H9 (cell line): ENCODE results near the gene SART1. TPM values are rescaled to one million over a fixed set of nuclear protein-coding genes. Genes with fewer than 3 reads are reported as not detected.

Source experiments
- DNase-seq: peaks from one replicate; pipeline ENCODE4 v3.0.0-alpha.2; 2017
- H2AFZ ChIP-seq: one replicate; pipeline ENCODE4 v1.6.1; 2013; ENCODE audit warnings: mild to moderate bottlenecking, low read length, control low read depth, moderate library complexity
- H2AK5ac ChIP-seq: 2 replicates; pipeline ENCODE4 v1.6.1; 2013; ENCODE audit warnings: low read length, control low read depth, mixed read lengths; ENCODE audit not compliant: insufficient read length
- H2BK120ac ChIP-seq: one replicate; pipeline ENCODE4 v1.6.1; 2013; ENCODE audit warnings: low read depth, mild to moderate bottlenecking, low read length, control low read depth, inconsistent platforms; ENCODE audit not compliant: poor library complexity, severe bottlenecking
- H2BK12ac ChIP-seq: 2 replicates; pipeline ENCODE4 v1.6.1; 2013; ENCODE audit warnings: low read length, control low read depth, mixed read lengths, low read depth; ENCODE audit not compliant: insufficient read length
- H2BK15ac ChIP-seq: 2 replicates; pipeline ENCODE4 v1.6.1; 2013; ENCODE audit warnings: low read depth, low read length, control low read depth
- H2BK20ac ChIP-seq: one replicate; pipeline ENCODE4 v1.6.1; 2013; ENCODE audit warnings: low read depth, mild to moderate bottlenecking, low read length, control low read depth, inconsistent platforms; ENCODE audit not compliant: poor library complexity, severe bottlenecking
- H2BK5ac ChIP-seq: 2 replicates; pipeline ENCODE4 v1.6.1; 2013; ENCODE audit warnings: low read length, control low read depth, mixed read lengths; ENCODE audit not compliant: insufficient read length
- H3K14ac ChIP-seq: 2 replicates; pipeline ENCODE4 v1.6.1; 2013; ENCODE audit warnings: low read length, control low read depth; ENCODE audit not compliant: insufficient read depth
- H3K18ac ChIP-seq: 2 replicates; pipeline ENCODE4 v1.6.1; 2013; ENCODE audit warnings: low read depth, mild to moderate bottlenecking, mixed read lengths, low read length, control low read depth; ENCODE audit not compliant: insufficient read length
- H3K23ac ChIP-seq: 2 replicates; pipeline ENCODE4 v1.6.1; 2013; ENCODE audit warnings: low read length, control low read depth, mixed read lengths, low read depth; ENCODE audit not compliant: insufficient read length
- H3K23me2 ChIP-seq: 2 replicates; pipeline ENCODE4 v1.6.1; 2013; ENCODE audit warnings: low read depth, mild to moderate bottlenecking, mixed read lengths, low read length, control low read depth; ENCODE audit not compliant: insufficient read length, poor library complexity, severe bottlenecking
- H3K27ac ChIP-seq: 2 replicates; pipeline ENCODE4 v1.5.1; 2013; ENCODE audit warnings: low read length, control low read depth, mixed read lengths, low read depth; ENCODE audit not compliant: insufficient read length
- H3K27me3 ChIP-seq: 2 replicates; pipeline ENCODE4 v1.6.1; 2013; ENCODE audit warnings: low read length, control low read depth, inconsistent platforms; ENCODE audit not compliant: insufficient read depth
- H3K4ac ChIP-seq: 2 replicates; pipeline ENCODE4 v1.6.1; 2013; ENCODE audit warnings: low read depth, mild to moderate bottlenecking, control low read depth, inconsistent platforms, low read length, moderate library complexity
- H3K4me1 ChIP-seq: 2 replicates; pipeline ENCODE4 v1.6.1; 2013; ENCODE audit warnings: low read length, control low read depth, inconsistent platforms; ENCODE audit not compliant: insufficient read depth
- H3K4me2 ChIP-seq: 2 replicates; pipeline ENCODE4 v1.6.1; 2013; ENCODE audit warnings: low read length, control low read depth, mixed read lengths; ENCODE audit not compliant: insufficient read length, insufficient read depth
- H3K56ac ChIP-seq: 2 replicates; pipeline ENCODE4 v1.6.1; 2013; ENCODE audit warnings: low read depth, mild to moderate bottlenecking, mixed read lengths, low read length, control low read depth; ENCODE audit not compliant: insufficient read length
- H3K79me1 ChIP-seq: 2 replicates; pipeline ENCODE4 v1.6.1; 2013; ENCODE audit warnings: low read depth, mild to moderate bottlenecking, moderate library complexity, low read length, control low read depth, inconsistent platforms; ENCODE audit not compliant: insufficient read depth, poor library complexity, severe bottlenecking
- H3K79me2 ChIP-seq: 2 replicates; pipeline ENCODE4 v1.6.1; 2013; ENCODE audit warnings: low read length, control low read depth, inconsistent platforms; ENCODE audit not compliant: insufficient read depth
- H3K9ac ChIP-seq: 2 replicates; pipeline ENCODE4 v1.6.1; 2013; ENCODE audit warnings: low read length, control low read depth, mixed read lengths; ENCODE audit not compliant: insufficient read length; ENCODE audit errors: extremely low read depth
- H3K9me3 ChIP-seq: one replicate; pipeline ENCODE4 v1.6.1; 2013; ENCODE audit warnings: low read depth, low read length, inconsistent platforms; ENCODE audit not compliant: control insufficient read depth
- H3T11ph ChIP-seq: one replicate; pipeline ENCODE4 v1.6.1; 2013; ENCODE audit warnings: mild to moderate bottlenecking, low read length, control low read depth, inconsistent platforms
- H4K20me1 ChIP-seq: one replicate; pipeline ENCODE4 v1.6.1; 2013; ENCODE audit not compliant: control insufficient read depth, insufficient read length, insufficient read depth
- H4K5ac ChIP-seq: 2 replicates; pipeline ENCODE4 v1.6.1; 2013; ENCODE audit warnings: low read depth, mild to moderate bottlenecking, mixed read lengths, low read length, control low read depth; ENCODE audit not compliant: insufficient read length
- H4K8ac ChIP-seq: replicated peaks from 2 replicates; pipeline ENCODE4 v1.6.1; 2013; ENCODE audit warnings: low read length, control low read depth, mixed read lengths, low read depth; ENCODE audit not compliant: insufficient read length
- H4K91ac ChIP-seq: 2 replicates; pipeline ENCODE4 v1.6.1; 2013; ENCODE audit warnings: low read depth, mild to moderate bottlenecking, moderate library complexity, mixed read lengths, low read length, control low read depth; ENCODE audit not compliant: insufficient read length
- H3K27ac Mint-ChIP-seq, 3 experiments: 2 replicates in 2 of 3; 3 replicates in 1 of 3; pipeline ENCODE4 v1.8.0; 2020 to 2021; ENCODE audit warnings: mixed read lengths in 3 of 3, mild to moderate bottlenecking in 1 of 3, moderate library complexity in 1 of 3
- H3K27me3 Mint-ChIP-seq: 2 replicates; pipeline ENCODE4 v1.8.0; 2021; ENCODE audit warnings: low read depth, mild to moderate bottlenecking, moderate library complexity, mixed read lengths
- H3K36me3 Mint-ChIP-seq, 3 experiments: 2 replicates in 2 of 3; 3 replicates in 1 of 3; pipeline ENCODE4 v1.8.0; 2020 to 2021; ENCODE audit warnings: low read depth in 3 of 3, mixed read lengths in 3 of 3; ENCODE audit not compliant: insufficient read depth in 1 of 3
- H3K4me1 Mint-ChIP-seq, 2 experiments: 2 replicates each; pipeline ENCODE4 v1.8.0; 2020; ENCODE audit warnings: mixed read lengths in 2 of 2
- H3K4me3 Mint-ChIP-seq, 2 experiments: 2 replicates in 1 of 2; 3 replicates in 1 of 2; pipeline ENCODE4 v1.8.0; 2020 to 2021; ENCODE audit warnings: mild to moderate bottlenecking in 2 of 2, mixed read lengths in 2 of 2, moderate library complexity in 1 of 2
- H3K9me3 Mint-ChIP-seq, 2 experiments: 2 replicates in 1 of 2; 3 replicates in 1 of 2; pipeline ENCODE4 v1.8.0; 2020; ENCODE audit warnings: mild to moderate bottlenecking in 2 of 2, mixed read lengths in 2 of 2, moderate library complexity in 1 of 2
- WGBS: extraction: QIAGEN DNeasy Blood & Tissue Kit; methylation state at CpG from one replicate; pipeline ENCODE4 v1.1.7; 2013; ENCODE audit warnings: missing lambda C conversion rate, low lambda C conversion rate, mixed read lengths; ENCODE audit not compliant: insufficient read length; ENCODE audit errors: extremely low coverage; 5-methylcytosine and 5-hydroxymethylcytosine counted together
- total RNA-seq: library from RNA; stranded (reverse); gene quantifications from 2 replicates; pipeline ENCODE4 v1.2.1, GENCODE V29; 2021
- TF ChIP-seq, protein P1 (sequence below): fragments of 200-600 bp; sonication (generic); conservative IDR thresholded peaks from 3 replicates; pipeline ENCODE4 v1.8.0; 2021; ENCODE audit warnings: antibody characterized with exemption, mild to moderate bottlenecking

SART1 gene
- total RNA-seq, 1 experiment from 2014 or later = 52.0 TPM

DNA sequence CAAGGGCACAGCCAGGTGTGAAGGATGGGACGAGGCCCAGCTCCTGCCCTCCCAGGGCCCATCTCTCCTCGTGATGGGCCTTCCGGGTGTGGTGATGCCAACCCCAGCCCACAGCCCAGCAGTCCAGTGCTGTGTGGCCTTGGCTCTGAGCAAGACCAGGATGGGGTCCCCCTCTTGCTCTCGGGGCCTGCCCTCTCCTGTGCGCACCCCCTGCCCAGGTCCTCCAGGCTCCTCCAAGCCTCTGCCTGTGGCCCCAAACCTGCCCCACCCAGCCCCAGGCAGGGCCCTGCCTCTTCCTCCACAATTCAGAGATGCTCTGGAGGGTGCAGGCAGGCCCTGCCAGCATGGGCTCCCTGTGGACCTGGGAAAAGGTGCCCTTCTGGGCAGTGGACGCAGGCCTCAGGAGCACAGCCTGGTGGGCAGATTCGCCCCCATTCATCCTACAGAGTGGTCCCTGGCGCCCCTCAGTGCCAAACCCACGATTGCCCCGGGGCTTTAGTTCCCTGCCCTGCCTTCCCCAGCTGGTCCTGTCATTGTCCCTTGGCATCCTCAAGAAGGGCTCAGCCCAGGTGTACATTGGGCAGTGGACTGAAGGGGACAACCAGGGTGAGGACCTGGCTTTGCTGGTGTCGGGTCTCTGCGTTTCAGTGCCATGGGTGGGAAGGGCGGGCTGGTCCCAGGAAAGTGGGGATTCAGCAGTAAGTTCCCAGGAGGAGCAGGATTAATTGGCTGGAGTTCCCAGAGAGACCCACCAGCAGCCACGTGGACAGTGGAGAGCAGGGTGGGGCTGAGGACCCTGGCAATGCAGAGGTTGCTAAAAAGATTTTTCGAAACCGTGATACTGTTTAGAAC, 20.7 kb downstream of the SART1 start:
- H3K9me3 Mint-ChIP-seq = no peaks in the 10 kb centered on the region
- H3K79me2 ChIP-seq = no peaks in the 10 kb centered on the region
- H2BK15ac ChIP-seq = no peak overlapping the region
- no peak overlapping the region for H3K4me3 Mint-ChIP-seq
- H2BK120ac ChIP-seq = no peak overlapping the region
- H3T11ph ChIP-seq = no peak overlapping the region
- no peak overlapping the region for H4K5ac ChIP-seq
- no peak overlapping the region for H3K4ac ChIP-seq
- H3K18ac ChIP-seq = no peak overlapping the region
- H3K56ac ChIP-seq = no peak overlapping the region
- no CpG with 5 or more reads among the region's 16 CpGs for WGBS
- H2AK5ac ChIP-seq = no peak overlapping the region
- H3K4me1 ChIP-seq = no peaks in the 10 kb centered on the region
- H3K23me2 ChIP-seq = no peaks in the 10 kb centered on the region
- no peak overlapping the region for H3K9ac ChIP-seq
- H3K27ac ChIP-seq = no peak overlapping the region
- no peak overlapping the region for H3K23ac ChIP-seq
- no peaks in the 10 kb centered on the region; the same call in 1 of the 2 replicates for H3K27me3 Mint-ChIP-seq
- no peaks in the 10 kb centered on the region for H3K27me3 ChIP-seq
- no peak for DNase-seq
- no peak overlapping the region for H2BK20ac ChIP-seq
- H3K27ac Mint-ChIP-seq = no peak overlapping the region
- H4K20me1 ChIP-seq = no peaks in the 10 kb centered on the region
- no peak overlapping the region for H4K8ac ChIP-seq
- H2BK5ac ChIP-seq = no peak overlapping the region
- H3K36me3 Mint-ChIP-seq = peaks cover 9 to 21% (median 20%) of the 10 kb centered on the region in 3 experiments; a peak in 6 of 7 replicates
- no peaks in the 10 kb centered on the region for H3K9me3 ChIP-seq
- H3K14ac ChIP-seq = no peak overlapping the region; the same call in 1 of the 2 replicates
- no peak overlapping the region for H2BK12ac ChIP-seq
- no peaks in the 10 kb centered on the region for H3K4me1 Mint-ChIP-seq
- no peaks in the 10 kb centered on the region for H3K79me1 ChIP-seq
- H3K4me2 ChIP-seq = no peak overlapping the region
- TF ChIP-seq, protein P1, sequence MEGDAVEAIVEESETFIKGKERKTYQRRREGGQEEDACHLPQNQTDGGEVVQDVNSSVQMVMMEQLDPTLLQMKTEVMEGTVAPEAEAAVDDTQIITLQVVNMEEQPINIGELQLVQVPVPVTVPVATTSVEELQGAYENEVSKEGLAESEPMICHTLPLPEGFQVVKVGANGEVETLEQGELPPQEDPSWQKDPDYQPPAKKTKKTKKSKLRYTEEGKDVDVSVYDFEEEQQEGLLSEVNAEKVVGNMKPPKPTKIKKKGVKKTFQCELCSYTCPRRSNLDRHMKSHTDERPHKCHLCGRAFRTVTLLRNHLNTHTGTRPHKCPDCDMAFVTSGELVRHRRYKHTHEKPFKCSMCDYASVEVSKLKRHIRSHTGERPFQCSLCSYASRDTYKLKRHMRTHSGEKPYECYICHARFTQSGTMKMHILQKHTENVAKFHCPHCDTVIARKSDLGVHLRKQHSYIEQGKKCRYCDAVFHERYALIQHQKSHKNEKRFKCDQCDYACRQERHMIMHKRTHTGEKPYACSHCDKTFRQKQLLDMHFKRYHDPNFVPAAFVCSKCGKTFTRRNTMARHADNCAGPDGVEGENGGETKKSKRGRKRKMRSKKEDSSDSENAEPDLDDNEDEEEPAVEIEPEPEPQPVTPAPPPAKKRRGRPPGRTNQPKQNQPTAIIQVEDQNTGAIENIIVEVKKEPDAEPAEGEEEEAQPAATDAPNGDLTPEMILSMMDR = no peak
- H2AFZ ChIP-seq = no peak overlapping the region
- no peak overlapping the region for H4K91ac ChIP-seq
